ENCODE results near the gene KCNQ4. TPM values are rescaled to one million over a fixed set of nuclear protein-coding genes. Genes with fewer than 3 reads are reported as not detected.

The KCNQ4 gene
- total and polyA plus RNA-seq, 2 of the 13 experiments (the other 11 are each of a cell fraction or from before 2014, with no cell fraction given), result 0.02 to 0.09 TPM

- TF ChIP-seq, protein P1, sequence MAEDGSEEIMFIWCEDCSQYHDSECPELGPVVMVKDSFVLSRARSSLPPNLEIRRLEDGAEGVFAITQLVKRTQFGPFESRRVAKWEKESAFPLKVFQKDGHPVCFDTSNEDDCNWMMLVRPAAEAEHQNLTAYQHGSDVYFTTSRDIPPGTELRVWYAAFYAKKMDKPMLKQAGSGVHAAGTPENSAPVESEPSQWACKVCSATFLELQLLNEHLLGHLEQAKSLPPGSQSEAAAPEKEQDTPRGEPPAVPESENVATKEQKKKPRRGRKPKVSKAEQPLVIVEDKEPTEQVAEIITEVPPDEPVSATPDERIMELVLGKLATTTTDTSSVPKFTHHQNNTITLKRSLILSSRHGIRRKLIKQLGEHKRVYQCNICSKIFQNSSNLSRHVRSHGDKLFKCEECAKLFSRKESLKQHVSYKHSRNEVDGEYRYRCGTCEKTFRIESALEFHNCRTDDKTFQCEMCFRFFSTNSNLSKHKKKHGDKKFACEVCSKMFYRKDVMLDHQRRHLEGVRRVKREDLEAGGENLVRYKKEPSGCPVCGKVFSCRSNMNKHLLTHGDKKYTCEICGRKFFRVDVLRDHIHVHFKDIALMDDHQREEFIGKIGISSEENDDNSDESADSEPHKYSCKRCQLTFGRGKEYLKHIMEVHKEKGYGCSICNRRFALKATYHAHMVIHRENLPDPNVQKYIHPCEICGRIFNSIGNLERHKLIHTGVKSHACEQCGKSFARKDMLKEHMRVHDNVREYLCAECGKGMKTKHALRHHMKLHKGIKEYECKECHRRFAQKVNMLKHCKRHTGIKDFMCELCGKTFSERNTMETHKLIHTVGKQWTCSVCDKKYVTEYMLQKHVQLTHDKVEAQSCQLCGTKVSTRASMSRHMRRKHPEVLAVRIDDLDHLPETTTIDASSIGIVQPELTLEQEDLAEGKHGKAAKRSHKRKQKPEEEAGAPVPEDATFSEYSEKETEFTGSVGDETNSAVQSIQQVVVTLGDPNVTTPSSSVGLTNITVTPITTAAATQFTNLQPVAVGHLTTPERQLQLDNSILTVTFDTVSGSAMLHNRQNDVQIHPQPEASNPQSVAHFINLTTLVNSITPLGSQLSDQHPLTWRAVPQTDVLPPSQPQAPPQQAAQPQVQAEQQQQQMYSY (CRISPR knock-in tag; IDR thresholded peaks at IDR 0.05), result no peak
- TF ChIP-seq ZNF234 (CRISPR knock-in tag; conservative IDR thresholded peaks at IDR 0.05) (no peak), ZNF678 (CRISPR knock-in tag; IDR thresholded peaks at IDR 0.05) (no peak)
Observed at GRCh38 chr1:40753142-40753882, 30.3 kb upstream of the KCNQ4 start (continued).

DNA sequence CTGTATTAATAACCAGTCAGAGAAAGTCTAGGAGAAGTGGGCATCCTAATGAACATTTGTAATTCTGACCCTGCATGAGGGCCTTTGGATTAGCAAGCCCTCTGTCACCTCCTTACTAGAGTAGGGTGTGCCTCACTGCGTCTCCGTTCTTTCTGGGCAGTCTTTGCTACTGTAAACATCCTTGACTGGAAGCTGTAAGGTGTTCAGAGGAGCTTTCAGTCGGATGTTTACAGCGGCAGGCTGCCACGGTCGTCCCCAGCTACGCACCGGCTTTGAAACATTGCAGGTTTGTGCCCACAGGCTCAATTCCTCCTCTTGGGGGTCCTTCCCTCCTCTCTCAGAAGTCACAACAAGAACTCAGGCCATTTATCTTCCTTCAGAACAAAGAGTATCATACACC is 29.4 kb upstream of the KCNQ4 start:
- in situ Hi-C loops (cut with HindIII; ENCODE audit: extremely low pct_ligation_motif_present, low pct_unique_long_range_greater_than_20kb) (no loop called here), intact Hi-C loops (cut with micrococcal nuclease; ENCODE audit: unreplicated experiment) (no loop called here)
- H4K20me1 ChIP-seq (ENCODE audit: insufficient read depth, low read length), result no peaks in the 10 kb centered on the region
- H3K4me2 ChIP-seq (ENCODE audit: low read depth, low read length), result no peak overlapping the region
- 100% methylated on average over 8 of the region's 8 CpGs for WGBS (ENCODE audit: low lambda C conversion rate)
- H3K9ac ChIP-seq (ENCODE audit: insufficient read depth, low read depth, low read length), result no peak overlapping the region
- H3K9me3 ChIP-seq (ENCODE audit: low read length), result no peaks in the 10 kb centered on the region
- ChIA-PET CTCF (ENCODE audit: low intra/inter-chr PET ratio, low total read pairs) (no interaction called here), POLR2A (no interaction called here)
- H3K4me3 ChIP-seq (replicated peaks in 1 of 3; ENCODE audit: insufficient read depth in 1 of 3, low read depth in 2 of 3, low read length in 3 of 3), result no peak overlapping the region
- ATAC-seq (no peak), FAIRE-seq (no peak), DNase-seq (ENCODE audit: low spot score) (no peak)
- peaks cover 57% of the 10 kb centered on the region for H3K4me1 ChIP-seq (ENCODE audit: insufficient read depth, low read length)
- H3K79me2 ChIP-seq (ENCODE audit: insufficient read depth, low read length), result peaks cover 2% of the 10 kb centered on the region
- peaks cover 18 to 69% of the 10 kb centered on the region in 2 experiments for H3K36me3 ChIP-seq (replicated peaks in 1 of 2; ENCODE audit: control insufficient read depth in 1 of 2, insufficient read depth in 2 of 2, low read length in 2 of 2)
- TF ChIP-seq EED (CRISPR knock-in tag; IDR thresholded peaks at IDR 0.05), result no peak
- no peak for TF ChIP-seq HNRNPLL (IDR thresholded peaks at IDR 0.05; ENCODE audit: low read depth, low read length, poor library complexity, severe bottlenecking)
- TF ChIP-seq ZNF232 (CRISPR knock-in tag; IDR thresholded peaks at IDR 0.05; ENCODE audit: borderline replicate concordance), result no peak
- TF ChIP-seq, protein P2, sequence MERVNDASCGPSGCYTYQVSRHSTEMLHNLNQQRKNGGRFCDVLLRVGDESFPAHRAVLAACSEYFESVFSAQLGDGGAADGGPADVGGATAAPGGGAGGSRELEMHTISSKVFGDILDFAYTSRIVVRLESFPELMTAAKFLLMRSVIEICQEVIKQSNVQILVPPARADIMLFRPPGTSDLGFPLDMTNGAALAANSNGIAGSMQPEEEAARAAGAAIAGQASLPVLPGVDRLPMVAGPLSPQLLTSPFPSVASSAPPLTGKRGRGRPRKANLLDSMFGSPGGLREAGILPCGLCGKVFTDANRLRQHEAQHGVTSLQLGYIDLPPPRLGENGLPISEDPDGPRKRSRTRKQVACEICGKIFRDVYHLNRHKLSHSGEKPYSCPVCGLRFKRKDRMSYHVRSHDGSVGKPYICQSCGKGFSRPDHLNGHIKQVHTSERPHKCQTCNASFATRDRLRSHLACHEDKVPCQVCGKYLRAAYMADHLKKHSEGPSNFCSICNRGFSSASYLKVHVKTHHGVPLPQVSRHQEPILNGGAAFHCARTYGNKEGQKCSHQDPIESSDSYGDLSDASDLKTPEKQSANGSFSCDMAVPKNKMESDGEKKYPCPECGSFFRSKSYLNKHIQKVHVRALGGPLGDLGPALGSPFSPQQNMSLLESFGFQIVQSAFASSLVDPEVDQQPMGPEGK (CRISPR knock-in tag; IDR thresholded peaks at IDR 0.05), result no peak
- no peak for TF ChIP-seq MXI1 (IDR thresholded peaks at IDR 0.05; ENCODE audit: borderline replicate concordance, low read depth, low read length)
- H3K27me3 ChIP-seq (ENCODE audit: control insufficient read depth in 1 of 2, insufficient read depth in 2 of 2, low read length in 2 of 2), result no peaks in the 10 kb centered on the region
- no peak overlapping the region for H2AFZ ChIP-seq (ENCODE audit: low read length)
- BruUV-seq (replicated peaks), result no TSS peak
- H3K27ac ChIP-seq (ENCODE audit: extremely low read length, insufficient read depth, low read length), result no peak overlapping the region

Data from HepG2 (cell line).